Activated CD4-positive, alpha-beta T cell treated with anti-CD3 and anti-CD28 coated beads, Interleukin-2, amount 10 ng/mL, durations not matched to agents 7 days and 5 days (primary cell): Measurements from ENCODE around the gene PTPN11. TPM values are rescaled to one million over a fixed set of nuclear protein-coding genes. Genes with fewer than 3 reads are reported as not detected.

Source experiments
- CTCF ChIA-PET: fragments of 350-600 bp; sonication (Branson Sonifier 250); formaldehyde crosslinking; loops from one replicate; lab custom pipeline; 2021; ENCODE audit warnings: antibody characterized with exemption; lab: Charles Lee
- POLR2A ChIA-PET: fragments of 350-600 bp; sonication (Branson Sonifier 250); formaldehyde crosslinking; loops from one replicate; lab custom pipeline; 2021; ENCODE audit warnings: antibody characterized with exemption; lab: Charles Lee
- DNase-seq: peaks from one replicate; pipeline ENCODE4 v3.0.0-alpha.2; 2020
- H3K27ac Mint-ChIP-seq: one replicate; pipeline ENCODE4 v1.8.0; 2021; ENCODE audit warnings: mild to moderate bottlenecking, moderate library complexity, mixed read lengths
- H3K27me3 Mint-ChIP-seq: one replicate; pipeline ENCODE4 v1.8.0; 2021; ENCODE audit warnings: mixed read lengths
- H3K36me3 Mint-ChIP-seq: one replicate; pipeline ENCODE4 v1.8.0; 2021; ENCODE audit warnings: low read depth, mixed read lengths
- H3K4me1 Mint-ChIP-seq: one replicate; pipeline ENCODE4 v1.8.0; 2021; ENCODE audit warnings: mixed read lengths
- H3K4me3 Mint-ChIP-seq: one replicate; pipeline ENCODE4 v1.8.0; 2021; ENCODE audit warnings: mild to moderate bottlenecking, moderate library complexity, mixed read lengths
- H3K9me3 Mint-ChIP-seq: one replicate; pipeline ENCODE4 v1.8.0; 2021; ENCODE audit warnings: mixed read lengths
- total RNA-seq, 2 experiments: library from RNA; stranded (reverse); gene quantifications; one replicate each; pipeline ENCODE4 v1.2.3, GENCODE V29; 2021

PTPN11 gene
- total RNA-seq, 2 experiments from 2014 or later, result 79.2 to 84.4 TPM

GRCh38 chr12:112528521-112528920 lies 109.8 kb downstream of the PTPN11 start:
- Mint-ChIP-seq H3K4me3 (no peak overlapping the region), H3K27me3 (peaks cover 2% of the 10 kb centered on the region), H3K9me3 (no peaks in the 10 kb centered on the region), H3K36me3 (no peaks in the 10 kb centered on the region), H3K4me1 (no peaks in the 10 kb centered on the region), H3K27ac (no peak overlapping the region)
- no peak for DNase-seq
- ChIA-PET CTCF (no interaction called here), POLR2A (no interaction called here)

DNA sequence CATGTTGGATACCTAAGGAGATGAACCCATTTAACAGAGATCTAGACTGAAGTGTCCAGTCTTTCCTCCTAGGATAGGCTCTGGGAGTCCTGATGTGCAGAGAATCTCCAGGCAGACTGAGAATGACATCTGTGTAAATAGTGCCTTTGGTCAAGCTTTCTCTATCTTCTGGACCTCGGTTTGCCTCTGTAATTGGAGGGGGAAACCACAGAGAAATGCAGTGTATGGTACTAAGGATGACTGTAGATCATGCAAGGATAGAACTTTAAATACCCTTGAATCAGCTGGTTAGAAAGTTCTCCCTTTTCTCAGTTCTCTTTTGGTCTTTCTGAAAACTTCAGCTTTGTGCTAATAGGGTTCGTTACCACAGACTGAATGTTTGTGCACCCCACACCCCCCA lies 112.2 kb downstream of the PTPN11 start:
- no peak for DNase-seq
- no peak overlapping the region for H3K27ac Mint-ChIP-seq
- H3K27me3 Mint-ChIP-seq, result peaks cover 2% of the 10 kb centered on the region
- POLR2A ChIA-PET, result no interaction called here
- CTCF ChIA-PET, result no interaction called here
- H3K9me3 Mint-ChIP-seq, result no peaks in the 10 kb centered on the region
- H3K4me1 Mint-ChIP-seq, result no peaks in the 10 kb centered on the region
- no peak overlapping the region for H3K4me3 Mint-ChIP-seq
- H3K36me3 Mint-ChIP-seq, result no peaks in the 10 kb centered on the region

GRCh38 chr12:112532106-112532505 lies 113.4 kb downstream of the PTPN11 start:
- Mint-ChIP-seq H3K9me3 (no peaks in the 10 kb centered on the region), H3K4me1 (no peaks in the 10 kb centered on the region), H3K36me3 (no peaks in the 10 kb centered on the region), H3K27me3 (peaks cover 2% of the 10 kb centered on the region), H3K4me3 (no peak overlapping the region), H3K27ac (no peak overlapping the region)
- ChIA-PET POLR2A (interaction anchor here (0.6 kb wide), 1 partner anchor 1399 kb away, joined by 4 read pairs; no protein-coding TSS in a partner anchor), CTCF (no interaction called here)
- DNase-seq, result no peak

DNA sequence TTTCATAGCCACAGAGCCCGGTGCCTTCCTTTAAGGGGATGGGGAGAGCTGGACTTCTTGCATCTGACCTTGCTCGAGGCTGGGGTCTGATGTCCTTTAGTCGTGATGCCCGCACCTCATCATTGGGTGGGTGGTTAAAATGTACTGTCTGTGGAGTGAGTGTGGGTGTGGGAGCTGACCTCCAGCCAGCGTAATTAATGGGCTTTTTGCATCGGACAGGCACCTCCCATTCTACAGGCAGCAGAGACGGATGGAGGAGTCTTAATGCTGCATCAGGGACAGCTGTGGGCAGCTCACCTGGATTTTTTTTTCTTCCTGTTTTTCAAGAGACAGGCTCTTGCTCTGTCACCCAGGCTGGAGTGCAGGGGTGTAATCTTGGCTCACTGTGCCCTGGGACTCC lies 114.8 kb downstream of the PTPN11 start:
- Mint-ChIP-seq H3K27ac (no peak overlapping the region), H3K4me1 (peaks cover 5% of the 10 kb centered on the region), H3K9me3 (no peaks in the 10 kb centered on the region), H3K27me3 (peaks cover 2% of the 10 kb centered on the region), H3K4me3 (no peak overlapping the region), H3K36me3 (no peaks in the 10 kb centered on the region)
- POLR2A ChIA-PET, result no interaction called here
- CTCF ChIA-PET, result no interaction called here
- no peak for DNase-seq

GRCh38 chr12:112535017-112535416 lies 116.3 kb downstream of the PTPN11 start:
- ChIA-PET POLR2A (no interaction called here), CTCF (interaction anchor here (0.6 kb wide), 1 partner anchor 961 kb away, joined by 3 read pairs; no protein-coding TSS in a partner anchor)
- H3K4me3 Mint-ChIP-seq, result no peak overlapping the region
- peaks cover 5% of the 10 kb centered on the region for H3K4me1 Mint-ChIP-seq
- H3K27me3 Mint-ChIP-seq, result peaks cover under 1% of the 10 kb centered on the region
- H3K36me3 Mint-ChIP-seq, result no peaks in the 10 kb centered on the region
- DNase-seq, result no peak
- H3K27ac Mint-ChIP-seq, result no peak overlapping the region
- no peaks in the 10 kb centered on the region for H3K9me3 Mint-ChIP-seq

DNA sequence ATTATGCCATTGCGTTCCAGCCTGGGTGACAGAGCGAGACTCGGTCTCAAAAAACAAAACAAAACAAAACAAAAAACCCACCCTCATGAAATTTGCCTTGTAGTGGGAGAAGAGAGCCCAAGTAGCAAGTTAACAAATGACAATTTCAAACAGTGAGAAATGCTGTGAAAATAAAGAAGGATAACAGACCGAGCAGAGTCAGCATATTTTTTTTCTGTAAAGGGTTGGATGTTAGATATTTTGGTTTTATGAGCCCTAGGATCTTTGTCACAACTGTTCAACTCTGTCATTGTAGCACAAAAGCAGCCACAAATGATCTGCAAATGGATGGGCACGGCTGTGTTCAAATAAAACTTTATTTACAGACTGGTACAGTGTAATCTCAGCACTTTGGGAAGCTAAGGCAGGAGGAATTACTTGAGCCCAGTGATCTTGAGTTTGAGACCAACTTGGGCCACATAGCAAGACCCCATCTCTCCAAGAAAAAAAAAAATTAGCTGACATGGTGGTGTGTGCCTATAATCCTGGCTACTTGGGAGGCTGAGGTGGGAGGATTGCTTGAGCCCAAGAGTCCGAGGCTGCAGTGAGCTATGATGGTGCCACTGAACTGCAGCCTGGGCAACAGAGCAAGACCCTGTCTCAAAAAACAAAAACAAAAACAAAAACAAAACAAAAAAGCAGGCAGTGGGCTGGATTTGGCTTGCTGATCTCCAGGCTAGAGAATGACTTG lies 117.1 kb downstream of the PTPN11 start:
- CTCF ChIA-PET, result interaction anchor here (0.6 kb wide), 1 partner anchor 962 kb away, joined by 3 read pairs; no protein-coding TSS in a partner anchor
- no peak overlapping the region for H3K4me3 Mint-ChIP-seq

GRCh38 chr12:112536367-112536730 lies 117.6 kb downstream of the PTPN11 start:
- ChIA-PET CTCF (no interaction called here), POLR2A (no interaction called here)
- no peak overlapping the region for H3K4me3 Mint-ChIP-seq
- no peak overlapping the region for H3K27ac Mint-ChIP-seq
- H3K9me3 Mint-ChIP-seq, result no peaks in the 10 kb centered on the region
- DNase-seq, result no peak
- H3K27me3 Mint-ChIP-seq, result no peaks in the 10 kb centered on the region
- no peaks in the 10 kb centered on the region for H3K36me3 Mint-ChIP-seq
- H3K4me1 Mint-ChIP-seq, result peaks cover 5% of the 10 kb centered on the region

More for the DNA sequence above, 117.1 kb downstream of the PTPN11 start:
- peaks cover 5% of the 10 kb centered on the region for H3K4me1 Mint-ChIP-seq
- no peaks in the 10 kb centered on the region for H3K36me3 Mint-ChIP-seq
- no peaks in the 10 kb centered on the region for H3K9me3 Mint-ChIP-seq
- no peak for DNase-seq
- H3K27me3 Mint-ChIP-seq, result no peaks in the 10 kb centered on the region
- POLR2A ChIA-PET, result no interaction called here
- H3K27ac Mint-ChIP-seq, result no peak overlapping the region

GRCh38 chr12:112537710-112538396 lies 119.1 kb downstream of the PTPN11 start:
- CTCF ChIA-PET, result no interaction called here
- no peaks in the 10 kb centered on the region for H3K9me3 Mint-ChIP-seq
- no peak overlapping the region for H3K27ac Mint-ChIP-seq
- no peaks in the 10 kb centered on the region for H3K27me3 Mint-ChIP-seq
- no peak for DNase-seq
- POLR2A ChIA-PET, result no interaction called here
- no peak overlapping the region for H3K4me3 Mint-ChIP-seq
- H3K4me1 Mint-ChIP-seq, result peaks cover 5% of the 10 kb centered on the region
- H3K36me3 Mint-ChIP-seq, result no peaks in the 10 kb centered on the region

- no peak overlapping the region for H3K4me3 Mint-ChIP-seq
- peaks cover 5% of the 10 kb centered on the region for H3K4me1 Mint-ChIP-seq
- CTCF ChIA-PET, result no interaction called here
- H3K27ac Mint-ChIP-seq, result no peak overlapping the region
- H3K36me3 Mint-ChIP-seq, result no peaks in the 10 kb centered on the region
- no peaks in the 10 kb centered on the region for H3K27me3 Mint-ChIP-seq
- H3K9me3 Mint-ChIP-seq, result no peaks in the 10 kb centered on the region
- POLR2A ChIA-PET, result no interaction called here
- no peak for DNase-seq
These were observed 120.0 kb downstream of the PTPN11 start for GRCh38 chr12:112538740-112539139.

DNA sequence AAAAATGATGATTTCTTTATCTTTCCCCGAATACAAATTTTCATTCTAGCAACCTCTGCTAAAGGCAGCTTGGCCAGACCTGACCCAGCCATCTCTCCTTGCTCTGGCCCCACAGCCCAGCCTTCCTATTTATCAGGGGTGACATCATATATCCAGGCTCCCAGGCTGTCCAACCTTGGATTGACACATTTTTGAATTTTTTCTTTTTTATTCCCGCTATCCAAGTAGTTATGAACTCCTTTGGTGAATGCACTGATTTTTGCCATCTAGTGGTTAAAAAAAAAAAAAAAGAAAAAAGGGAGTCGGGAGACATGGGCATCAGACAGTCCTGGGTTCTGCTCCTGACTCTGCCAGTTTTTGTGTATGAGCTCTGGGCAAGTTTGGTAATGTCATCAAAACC lies 120.5 kb downstream of the PTPN11 start:
- POLR2A ChIA-PET, result no interaction called here
- Mint-ChIP-seq H3K9me3 (no peaks in the 10 kb centered on the region), H3K4me1 (peaks cover 5% of the 10 kb centered on the region), H3K36me3 (no peaks in the 10 kb centered on the region), H3K27me3 (no peaks in the 10 kb centered on the region), H3K4me3 (no peak overlapping the region), H3K27ac (no peak overlapping the region)
- CTCF ChIA-PET, result no interaction called here
- DNase-seq, result no peak

GRCh38 chr12:112540021-112540420 lies 121.3 kb downstream of the PTPN11 start:
- Mint-ChIP-seq H3K27me3 (no peaks in the 10 kb centered on the region), H3K9me3 (no peaks in the 10 kb centered on the region), H3K36me3 (no peaks in the 10 kb centered on the region), H3K4me1 (peaks cover 5% of the 10 kb centered on the region), H3K4me3 (no peak overlapping the region), H3K27ac (no peak overlapping the region)
- ChIA-PET CTCF (no interaction called here), POLR2A (no interaction called here)
- no peak for DNase-seq

DNA sequence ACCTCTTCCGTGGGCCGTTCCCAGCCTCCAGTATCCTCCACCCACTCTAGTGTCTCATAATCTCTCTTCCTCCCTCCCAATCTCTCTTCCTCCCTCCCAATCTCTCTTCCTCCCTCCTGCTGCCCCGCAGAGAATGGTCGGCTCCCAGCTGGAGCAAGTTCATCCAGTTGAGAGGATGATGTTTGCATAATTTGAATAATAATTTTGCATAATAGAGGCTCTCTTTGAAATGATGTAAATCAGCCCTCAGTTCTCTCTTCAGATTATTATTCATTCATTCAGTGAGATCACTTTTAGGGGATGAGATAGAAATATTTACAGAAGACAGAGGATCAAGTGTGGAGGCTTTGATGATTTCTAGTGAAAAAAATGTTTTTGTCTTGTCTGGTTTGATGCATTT lies 125.0 kb downstream of the PTPN11 start:
- no peaks in the 10 kb centered on the region for H3K36me3 Mint-ChIP-seq
- no peak for DNase-seq
- peaks cover 3% of the 10 kb centered on the region for H3K27me3 Mint-ChIP-seq
- no peaks in the 10 kb centered on the region for H3K9me3 Mint-ChIP-seq
- no peaks in the 10 kb centered on the region for H3K4me1 Mint-ChIP-seq
- H3K27ac Mint-ChIP-seq, result no peak overlapping the region
- ChIA-PET CTCF (no interaction called here), POLR2A (no interaction called here)
- H3K4me3 Mint-ChIP-seq, result no peak overlapping the region

GRCh38 chr12:112546339-112546738 lies 127.6 kb downstream of the PTPN11 start:
- ChIA-PET POLR2A (no interaction called here), CTCF (no interaction called here)
- no peaks in the 10 kb centered on the region for H3K9me3 Mint-ChIP-seq
- H3K4me3 Mint-ChIP-seq, result no peak overlapping the region
- H3K27ac Mint-ChIP-seq, result no peak overlapping the region
- H3K4me1 Mint-ChIP-seq, result no peaks in the 10 kb centered on the region
- peaks cover 3% of the 10 kb centered on the region for H3K27me3 Mint-ChIP-seq
- no peaks in the 10 kb centered on the region for H3K36me3 Mint-ChIP-seq
- DNase-seq, result no peak
